B cell (primary cell): ENCODE data around the gene LRRC55. TPM values are rescaled to one million over a fixed set of nuclear protein-coding genes. Genes with fewer than 3 reads are reported as not detected.
"Not testable (repeated sequence)": the region's sequence is repeated elsewhere in the genome, so short reads cannot be mapped to it uniquely, and the experiment has no call there.

Source experiments
- ATAC-seq: fragments of 200-7000 bp; cut with Tn5 transposase; one replicate; pipeline ENCODE4 v1.10.0; 2021; ENCODE audit warnings: low read depth, mild to moderate bottlenecking, moderate number of reproducible peaks, moderate library complexity
- CTCF ChIA-PET: fragments of 350-600 bp; sonication (Branson Sonifier 250); formaldehyde crosslinking; loops from one replicate; lab custom pipeline; 2021; ENCODE audit warnings: antibody characterized with exemption, inconsistent platforms; lab: Charles Lee
- POLR2A ChIA-PET: fragments of 350-600 bp; sonication (Branson Sonifier 250); formaldehyde crosslinking; loops from one replicate; lab custom pipeline; 2021; ENCODE audit warnings: antibody characterized with exemption; lab: Charles Lee
- DNase-seq: peaks from one replicate; pipeline ENCODE4 v3.0.0; 2013
- H2AFZ ChIP-seq: 2 replicates; pipeline ENCODE4 v1.6.1; 2012; ENCODE audit warnings: mild to moderate bottlenecking, low read depth, low read length; ENCODE audit not compliant: insufficient read depth, poor library complexity, severe bottlenecking
- H3K27ac ChIP-seq, 2 donors: 1 replicate in 1 of 2; 2 replicates in 1 of 2; pipeline ENCODE4 v1.5.1; 2012 to 2013; ENCODE audit warnings: low read length in 2 of 2, mild to moderate bottlenecking in 2 of 2, moderate library complexity in 1 of 2
- H3K27me3 ChIP-seq, 4 experiments: fragments of 200-600 bp in 1 of 4; sonication (generic) in 1 of 4; replicated peaks in 1 of 4; 1 replicate in 2 of 4; 2 replicates in 2 of 4; pipeline versions ENCODE4 v1.6.1 to v1.7.0; 2013 to 2016; ENCODE audit warnings: low read length in 3 of 4, mild to moderate bottlenecking in 2 of 4, mixed read lengths in 1 of 4, moderate library complexity in 1 of 4; ENCODE audit not compliant: insufficient read depth in 4 of 4, control insufficient read depth in 3 of 4; ENCODE audit errors: control extremely low read depth in 1 of 4
- H3K36me3 ChIP-seq, 2 experiments: replicated peaks in 1 of 2; 1 replicate in 1 of 2; 2 replicates in 1 of 2; pipeline versions ENCODE4 v1.6.1 to v1.7.1; 2013; ENCODE audit warnings: low read length in 1 of 2; ENCODE audit not compliant: insufficient read depth in 2 of 2, control insufficient read depth in 1 of 2; ENCODE audit errors: control extremely low read depth in 1 of 2, extremely low read depth in 1 of 2
- H3K4me1 ChIP-seq, 2 donors: fragments of 200-600 bp in 1 of 2; sonication (generic) in 1 of 2; 1 replicate in 1 of 2; 2 replicates in 1 of 2; pipeline versions ENCODE4 v1.5.1 to v1.6.1; 2013 to 2017; ENCODE audit warnings: low read length in 2 of 2; ENCODE audit not compliant: control insufficient read depth in 2 of 2, insufficient read depth in 2 of 2
- H3K4me2 ChIP-seq: replicated peaks from 2 replicates; pipeline ENCODE3; 2012; ENCODE audit warnings: mild to moderate bottlenecking, low read depth, low read length; ENCODE audit not compliant: poor library complexity, severe bottlenecking
- H3K4me3 ChIP-seq, 5 experiments: fragments of 200-600 bp in 1 of 5; sonication (generic) in 1 of 5; 1 replicate in 3 of 5; 2 replicates in 2 of 5; pipeline versions ENCODE4 v1.5.1 to v1.7.0; 2011 to 2016; ENCODE audit warnings: low read length in 4 of 5, mild to moderate bottlenecking in 4 of 5, low read depth in 2 of 5, control low read depth in 1 of 5, moderate library complexity in 1 of 5; ENCODE audit not compliant: insufficient read depth in 1 of 5; ENCODE audit errors: control extremely low read depth in 1 of 5, extremely low read depth in 1 of 5
- H3K79me2 ChIP-seq: fragments of 200-600 bp; sonication (generic); one replicate; pipeline ENCODE4 v1.6.0; 2016; ENCODE audit warnings: low read length; ENCODE audit not compliant: control insufficient read depth, insufficient read depth
- H3K9ac ChIP-seq: fragments of 200-600 bp; sonication (generic); 2 replicates; pipeline ENCODE4 v1.6.1; 2017; ENCODE audit warnings: mild to moderate bottlenecking, low read length, moderate library complexity
- H3K9me3 ChIP-seq, 3 donors: one replicate each; pipeline versions ENCODE4 v1.6.1 to v1.7.1; 2013; ENCODE audit warnings: low read length in 2 of 3; ENCODE audit not compliant: control insufficient read depth in 2 of 3, insufficient read depth in 1 of 3; ENCODE audit errors: control extremely low read depth in 1 of 3
- H4K20me1 ChIP-seq: 2 replicates; pipeline ENCODE4 v1.6.0; 2012; ENCODE audit warnings: mild to moderate bottlenecking, low read length; ENCODE audit not compliant: insufficient read depth, control insufficient read depth, poor library complexity, severe bottlenecking
- H3K27ac Mint-ChIP-seq: one replicate; pipeline ENCODE4 v1.8.0; 2021; ENCODE audit warnings: mixed read lengths
- H3K27me3 Mint-ChIP-seq: one replicate; pipeline ENCODE4 v1.8.0; 2021; ENCODE audit warnings: mixed read lengths
- H3K4me1 Mint-ChIP-seq: one replicate; pipeline ENCODE4 v1.8.0; 2021; ENCODE audit warnings: mixed read lengths
- H3K4me3 Mint-ChIP-seq: one replicate; pipeline ENCODE4 v1.8.0; 2021; ENCODE audit warnings: mixed read lengths
- H3K9me3 Mint-ChIP-seq: one replicate; pipeline ENCODE4 v1.8.0; 2022; ENCODE audit warnings: mixed read lengths; ENCODE audit not compliant: insufficient read depth
- CTCF ChIP-seq: fragments of 200-600 bp; IDR thresholded peaks from one replicate; pipeline ENCODE4 v1.8.0; 2022; ENCODE audit warnings: antibody characterized with exemption, mild to moderate bottlenecking
- EZH2 ChIP-seq: IDR thresholded peaks from 2 replicates; pipeline ENCODE4 v1.6.1; 2012; ENCODE audit warnings: borderline replicate concordance, low read depth, mild to moderate bottlenecking, moderate library complexity, low read length; ENCODE audit not compliant: insufficient read depth, poor library complexity, severe bottlenecking
- WGBS: methylation state at CpG from one replicate; pipeline ENCODE4 v1.1.5; 2013; ENCODE audit warnings: missing lambda C conversion rate; ENCODE audit not compliant: insufficient coverage; 5-methylcytosine and 5-hydroxymethylcytosine counted together
- intact Hi-C: fragments of 100-400 bp; cut with micrococcal nuclease; formaldehyde crosslinking; loops from one replicate; pipeline ENCODE4 v1.10.0; 2022
- polyA plus RNA-seq: library from polyadenylated mRNA; depleted of rRNA; stranded (reverse); fragments of >200 nt; gene quantifications from 2 replicates; pipeline ENCODE4 v1.2.3, GENCODE V29; 2012
- total RNA-seq, 2 donors: library from RNA; stranded (reverse); fragments of 120-200 nt in 1 of 2; gene quantifications; 1 replicate in 1 of 2; 2 replicates in 1 of 2; pipeline versions ENCODE4 v1.2.3 to v1.2.4, GENCODE V29; 2013 to 2022

Gene LRRC55
- total and polyA plus RNA-seq, 2 donors (not counting 1 experiment from before 2014, with no cell fraction given): not detected

- DNase-seq (no peak), ATAC-seq (no peak)
- peaks cover 0 to 6% (median 0%) of the 10 kb centered on the region in 3 donors for H3K9me3 ChIP-seq
- H3K27ac Mint-ChIP-seq: no peak overlapping the region
- CTCF ChIA-PET: no interaction called here
- TF ChIP-seq EZH2 (no peak), CTCF (no peak)
- intact Hi-C loops: no loop called here
- H3K27me3 Mint-ChIP-seq: peaks cover 30% of the 10 kb centered on the region
- H4K20me1 ChIP-seq: no peaks in the 10 kb centered on the region
- no peak overlapping the region for H3K9ac ChIP-seq
- POLR2A ChIA-PET: no interaction called here
- H2AFZ ChIP-seq: no peak overlapping the region
- H3K4me1 ChIP-seq: no peaks in the 10 kb centered on the region
- WGBS: no CpG with 5 or more reads among the region's 1 CpG
- H3K4me3 Mint-ChIP-seq: no peak overlapping the region
- H3K36me3 ChIP-seq: no peaks in the 10 kb centered on the region
- H3K9me3 Mint-ChIP-seq: no peaks in the 10 kb centered on the region
- peaks cover 0 to 12% (median 2%) of the 10 kb centered on the region in 4 experiments for H3K27me3 ChIP-seq
- no peak overlapping the region for H3K4me3 ChIP-seq
- H3K4me2 ChIP-seq: no peak overlapping the region
- H3K27ac ChIP-seq: no peak overlapping the region
- no peaks in the 10 kb centered on the region for H3K79me2 ChIP-seq
- no peaks in the 10 kb centered on the region for H3K4me1 Mint-ChIP-seq
These were observed 17.4 kb upstream of the LRRC55 start for GRCh38 chr11:57164317-57164716.

- ATAC-seq: no peak
- ChIA-PET POLR2A (no interaction called here), CTCF (no interaction called here)
- no peak overlapping the region for H3K4me3 ChIP-seq
- intact Hi-C loops: no loop called here
- H2AFZ ChIP-seq: no peak overlapping the region
- no peak overlapping the region for H3K4me3 Mint-ChIP-seq
- no peaks in the 10 kb centered on the region for H3K9me3 Mint-ChIP-seq
- no peak overlapping the region for H3K4me2 ChIP-seq
- H3K27me3 ChIP-seq: peaks cover 0 to 8% (median 0%) of the 10 kb centered on the region in 4 experiments
- TF ChIP-seq CTCF: no peak
- TF ChIP-seq EZH2: no peak
- peaks cover 0 to 15% (median 3%) of the 10 kb centered on the region in 3 donors for H3K9me3 ChIP-seq
- no peaks in the 10 kb centered on the region for H3K79me2 ChIP-seq
- no peak for DNase-seq
- H4K20me1 ChIP-seq: no peaks in the 10 kb centered on the region
- H3K4me1 ChIP-seq: no peaks in the 10 kb centered on the region
- WGBS: no CpG with 5 or more reads among the region's 2 CpGs
- H3K36me3 ChIP-seq: no peaks in the 10 kb centered on the region
- no peaks in the 10 kb centered on the region for H3K4me1 Mint-ChIP-seq
- no peak overlapping the region for H3K27ac Mint-ChIP-seq
- H3K27me3 Mint-ChIP-seq: peaks cover 19% of the 10 kb centered on the region
- H3K9ac ChIP-seq: no peak overlapping the region
- H3K27ac ChIP-seq: no peak overlapping the region
These were observed 14.5 kb upstream of the LRRC55 start for GRCh38 chr11:57167125-57167846.

GRCh38 chr11:57169732-57170313, 11.9 kb upstream of the LRRC55 start:
- H3K4me3 ChIP-seq, H3K36me3 ChIP-seq, CTCF ChIA-PET, H3K4me3 Mint-ChIP-seq, H3K79me2 ChIP-seq, H3K27me3 ChIP-seq, H3K27me3 Mint-ChIP-seq, H3K9me3 Mint-ChIP-seq, DNase-seq, POLR2A ChIA-PET, H4K20me1 ChIP-seq, H3K4me1 Mint-ChIP-seq, H3K4me1 ChIP-seq, ATAC-seq, H3K27ac Mint-ChIP-seq, H3K4me2 ChIP-seq, intact Hi-C loops, H3K27ac ChIP-seq, H3K9ac ChIP-seq, H2AFZ ChIP-seq: not testable (repeated sequence)
- peaks cover 0 to 15% (median 3%) of the 10 kb centered on the region in 3 donors for H3K9me3 ChIP-seq
- 80% methylated on average over 1 of the region's 2 CpGs for WGBS
